Measurements from ENCODE around the gene BACH2.
"Not testable (repeated sequence)": the region's sequence is repeated elsewhere in the genome, so short reads cannot be mapped to it uniquely, and the experiment has no call there.

Gene BACH2

DNA sequence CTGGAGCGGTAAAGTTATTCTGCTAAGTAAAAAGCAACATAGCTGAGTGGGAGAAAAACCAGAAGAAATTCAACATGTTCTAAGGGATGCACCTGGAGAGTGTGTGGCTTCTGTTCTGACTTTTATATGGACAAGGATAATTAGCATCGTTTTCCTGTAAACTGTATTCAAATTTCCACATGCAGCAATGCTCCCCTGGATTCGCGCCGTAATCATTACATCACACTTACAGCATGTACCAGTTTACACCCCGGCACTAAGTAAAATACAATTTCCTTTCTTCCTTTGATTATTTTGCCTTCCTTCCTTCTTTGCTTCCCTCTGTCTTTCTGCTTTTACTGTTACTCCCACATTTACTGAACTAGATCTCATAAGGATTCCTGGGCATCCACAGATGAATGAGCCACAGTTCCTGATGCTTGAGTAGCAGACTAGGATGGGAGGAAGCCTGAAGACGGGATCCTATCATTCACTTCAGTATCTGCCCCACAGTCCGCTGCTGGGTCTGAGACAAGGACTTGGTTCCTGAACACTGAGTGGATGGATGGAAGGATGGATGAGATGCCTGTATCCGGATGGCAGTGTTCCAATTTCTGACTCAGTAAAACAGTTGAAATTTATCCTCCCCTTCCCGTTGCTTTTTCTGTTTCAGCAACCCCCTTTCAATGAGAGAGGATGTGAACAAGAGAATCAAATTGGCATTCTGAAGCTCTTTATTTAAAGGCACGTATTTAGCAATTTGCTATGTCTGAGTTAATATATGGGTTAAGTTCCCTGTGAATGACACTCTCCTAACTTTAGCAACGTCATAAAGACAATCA lies 227.7 kb downstream of the BACH2 start:
- H3K4me3 ChIP-seq (ENCODE audit: low read depth, low read length) = no peak overlapping the region
- TF ChIP-seq, protein P1, sequence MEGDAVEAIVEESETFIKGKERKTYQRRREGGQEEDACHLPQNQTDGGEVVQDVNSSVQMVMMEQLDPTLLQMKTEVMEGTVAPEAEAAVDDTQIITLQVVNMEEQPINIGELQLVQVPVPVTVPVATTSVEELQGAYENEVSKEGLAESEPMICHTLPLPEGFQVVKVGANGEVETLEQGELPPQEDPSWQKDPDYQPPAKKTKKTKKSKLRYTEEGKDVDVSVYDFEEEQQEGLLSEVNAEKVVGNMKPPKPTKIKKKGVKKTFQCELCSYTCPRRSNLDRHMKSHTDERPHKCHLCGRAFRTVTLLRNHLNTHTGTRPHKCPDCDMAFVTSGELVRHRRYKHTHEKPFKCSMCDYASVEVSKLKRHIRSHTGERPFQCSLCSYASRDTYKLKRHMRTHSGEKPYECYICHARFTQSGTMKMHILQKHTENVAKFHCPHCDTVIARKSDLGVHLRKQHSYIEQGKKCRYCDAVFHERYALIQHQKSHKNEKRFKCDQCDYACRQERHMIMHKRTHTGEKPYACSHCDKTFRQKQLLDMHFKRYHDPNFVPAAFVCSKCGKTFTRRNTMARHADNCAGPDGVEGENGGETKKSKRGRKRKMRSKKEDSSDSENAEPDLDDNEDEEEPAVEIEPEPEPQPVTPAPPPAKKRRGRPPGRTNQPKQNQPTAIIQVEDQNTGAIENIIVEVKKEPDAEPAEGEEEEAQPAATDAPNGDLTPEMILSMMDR (IDR thresholded peaks at IDR 0.05; ENCODE audit: low read depth, low read length) = no peak

DNA sequence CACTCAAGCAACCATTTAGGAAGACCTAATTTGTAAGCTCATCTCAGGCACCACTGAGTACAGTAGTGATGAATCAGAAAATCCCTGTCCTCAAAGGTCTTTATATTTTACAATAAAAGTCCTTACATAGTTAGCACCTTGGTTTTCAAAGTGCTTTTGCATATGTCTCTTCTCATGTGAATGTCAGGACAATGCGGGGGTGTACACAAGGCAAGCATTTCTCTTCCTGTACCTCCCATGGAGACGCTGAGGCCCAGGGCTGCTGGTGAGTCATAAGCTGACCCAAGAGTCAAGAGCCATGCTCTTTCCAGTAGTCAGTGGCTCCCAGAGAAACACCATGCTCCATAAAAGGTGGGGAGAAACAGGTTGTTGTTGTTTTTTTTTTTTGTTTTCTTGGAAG lies 228.4 kb downstream of the BACH2 start:
- no peak overlapping the region for H3K4me3 ChIP-seq (ENCODE audit: low read depth, low read length)
- TF ChIP-seq, protein P1 (IDR thresholded peaks at IDR 0.05; ENCODE audit: low read depth, low read length) = no peak

DNA sequence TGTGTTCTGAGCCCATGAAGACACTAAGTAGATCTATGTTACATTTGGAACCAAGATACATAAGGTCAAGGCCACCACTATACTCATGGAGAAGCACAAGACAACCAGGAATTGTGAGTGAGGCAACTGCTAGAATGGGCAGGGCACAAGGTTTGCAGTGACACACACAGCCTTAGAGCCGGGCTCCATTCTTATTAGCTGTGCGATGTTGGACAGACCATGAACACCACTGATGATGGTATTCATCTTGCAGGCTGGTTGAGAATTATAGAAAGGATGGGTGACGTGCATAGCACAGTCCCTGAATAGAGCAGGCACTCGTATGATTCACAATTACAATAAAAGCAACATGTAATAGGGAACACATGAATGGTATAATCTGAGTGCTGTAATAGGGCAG lies 229.9 kb downstream of the BACH2 start:
- no peak overlapping the region for H3K4me3 ChIP-seq (ENCODE audit: low read depth, low read length)
- TF ChIP-seq, protein P1 (IDR thresholded peaks at IDR 0.05; ENCODE audit: low read depth, low read length) = no peak

DNA sequence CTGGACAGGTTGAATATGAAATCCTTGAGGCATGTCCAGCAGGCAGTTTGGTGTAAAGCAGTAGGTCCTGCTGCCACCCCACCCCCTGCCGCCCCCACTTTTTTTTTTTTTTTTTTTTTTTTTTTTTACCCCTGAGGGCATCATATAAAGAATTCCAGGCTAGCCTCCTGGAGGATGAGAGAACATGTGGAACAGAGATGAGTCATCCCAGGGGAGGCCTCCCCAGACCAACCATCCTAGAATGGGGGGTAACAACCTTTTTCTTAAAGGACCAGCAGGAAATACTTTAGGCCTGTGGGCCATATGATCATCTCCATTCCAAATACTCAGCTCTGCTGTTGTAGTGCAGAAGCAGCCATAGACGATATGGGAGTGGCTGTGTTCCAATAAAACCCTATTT lies 231.5 kb downstream of the BACH2 start:
- no peak overlapping the region for H3K4me3 ChIP-seq (ENCODE audit: low read depth, low read length)
- TF ChIP-seq, protein P1 (IDR thresholded peaks at IDR 0.05; ENCODE audit: low read depth, low read length) = no peak

DNA sequence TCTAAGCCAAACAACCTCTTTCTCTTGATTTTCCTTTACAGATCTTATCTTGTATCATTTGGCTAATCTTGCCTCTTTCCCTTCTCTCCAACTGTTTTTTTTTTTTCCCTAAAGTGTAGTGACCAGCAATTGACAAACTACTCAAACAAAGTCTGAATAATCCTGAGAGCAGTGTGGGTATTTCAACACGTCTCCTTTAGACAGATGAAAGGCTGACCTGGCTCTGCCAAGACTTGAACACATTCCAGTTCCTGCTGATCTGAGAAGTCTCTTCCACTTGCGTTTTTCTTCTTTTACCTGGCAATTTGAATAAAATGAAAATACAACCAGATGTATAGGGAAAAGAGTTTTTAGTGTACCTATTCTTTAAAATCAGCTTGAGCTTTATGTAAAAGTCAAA lies 234.0 kb downstream of the BACH2 start:
- no peak overlapping the region for H3K4me3 ChIP-seq (ENCODE audit: low read depth, low read length)
- TF ChIP-seq, protein P1 (IDR thresholded peaks at IDR 0.05; ENCODE audit: low read depth, low read length) = no peak

DNA sequence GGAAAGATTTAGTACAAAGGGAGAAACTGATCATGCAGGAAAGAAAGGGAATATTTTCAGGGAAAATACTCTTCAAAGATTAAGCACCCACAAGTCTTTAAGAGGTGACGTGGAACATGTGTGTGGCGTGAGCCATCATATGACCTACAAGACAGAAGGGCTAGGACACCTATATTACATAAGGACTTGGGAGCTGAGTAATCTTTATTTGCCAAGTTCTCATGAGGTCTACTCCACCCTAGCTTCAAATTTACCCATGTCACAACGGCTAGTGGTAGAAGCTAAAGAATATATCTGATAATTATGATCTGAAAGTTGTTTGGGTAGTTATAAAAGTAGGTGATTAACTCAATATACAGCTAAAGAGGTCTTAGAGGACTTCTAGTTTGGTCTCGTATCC lies 234.6 kb downstream of the BACH2 start:
- TF ChIP-seq, protein P1 (IDR thresholded peaks at IDR 0.05; ENCODE audit: low read depth, low read length) = no peak
- H3K4me3 ChIP-seq (ENCODE audit: low read depth, low read length) = no peak overlapping the region

DNA sequence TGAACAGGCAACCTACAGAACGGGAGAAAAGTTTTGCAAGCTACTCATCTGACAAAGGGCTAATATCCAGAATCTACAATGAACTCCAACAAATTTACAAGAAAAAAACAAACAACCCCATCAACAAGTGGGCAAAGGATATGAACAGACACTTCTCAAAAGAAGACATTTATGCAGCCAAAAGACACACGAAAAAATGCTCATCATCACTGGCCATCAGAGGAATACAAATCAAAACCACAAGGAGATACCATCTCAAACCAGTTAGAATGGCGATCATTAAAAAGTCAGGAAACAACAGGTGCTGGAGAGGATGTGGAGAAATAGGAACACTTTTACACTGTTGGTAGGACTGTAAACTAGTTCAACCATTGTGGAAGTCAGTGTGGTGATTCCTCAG lies 237.5 kb downstream of the BACH2 start:
- not testable (repeated sequence) for H3K4me3 ChIP-seq (ENCODE audit: low read depth, low read length)

DNA sequence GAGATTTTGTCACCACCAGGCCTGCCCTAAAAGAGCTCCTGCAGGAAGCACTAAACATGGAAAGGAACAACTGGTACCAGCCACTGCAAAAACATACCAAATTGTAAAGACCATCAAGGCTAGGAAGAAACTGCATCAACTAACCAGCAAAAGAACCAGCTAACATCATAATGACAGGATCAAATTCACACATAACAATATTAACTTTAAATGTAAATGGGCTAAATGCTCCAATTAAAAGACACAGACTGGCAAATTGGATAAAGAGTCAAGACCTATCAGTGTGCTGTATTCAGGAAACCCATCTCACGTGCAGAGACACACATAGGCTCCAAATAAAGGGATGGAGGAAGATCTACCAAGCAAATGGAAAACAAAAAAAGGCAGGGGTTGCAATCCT lies 240.7 kb downstream of the BACH2 start:
- not testable (repeated sequence) for H3K4me3 ChIP-seq (ENCODE audit: low read depth, low read length)

DNA sequence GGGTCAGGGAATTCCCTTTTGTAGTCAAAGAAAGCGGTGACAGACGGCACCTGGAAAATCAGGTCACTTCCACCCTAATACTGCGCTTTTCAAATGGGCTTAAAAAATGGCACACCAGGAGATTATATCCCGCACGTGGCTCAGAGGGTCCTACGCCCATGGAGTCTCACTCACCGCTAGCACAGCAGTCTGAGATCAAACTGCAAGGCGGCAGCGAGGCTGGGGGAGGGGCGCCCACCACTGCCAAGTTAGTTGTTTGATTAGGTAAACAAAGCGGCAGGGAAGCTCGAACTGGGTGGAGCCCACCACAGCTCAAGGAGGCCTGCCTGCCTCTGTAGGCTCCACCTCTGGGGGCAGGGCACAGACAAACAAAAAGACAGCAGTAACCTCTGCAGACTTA lies 242.4 kb downstream of the BACH2 start:
- H3K4me3 ChIP-seq (ENCODE audit: low read depth, low read length) = not testable (repeated sequence)
